NCI-H526 treated with DMSO at 0.1 percent for 48 hours (cell line): ENCODE measurements around the gene POLN.

Experiments used
- DNase-seq: peaks from one replicate; lab custom pipeline; 2025; lab: John Stamatoyannopoulos, UW

Gene POLN

DNA sequence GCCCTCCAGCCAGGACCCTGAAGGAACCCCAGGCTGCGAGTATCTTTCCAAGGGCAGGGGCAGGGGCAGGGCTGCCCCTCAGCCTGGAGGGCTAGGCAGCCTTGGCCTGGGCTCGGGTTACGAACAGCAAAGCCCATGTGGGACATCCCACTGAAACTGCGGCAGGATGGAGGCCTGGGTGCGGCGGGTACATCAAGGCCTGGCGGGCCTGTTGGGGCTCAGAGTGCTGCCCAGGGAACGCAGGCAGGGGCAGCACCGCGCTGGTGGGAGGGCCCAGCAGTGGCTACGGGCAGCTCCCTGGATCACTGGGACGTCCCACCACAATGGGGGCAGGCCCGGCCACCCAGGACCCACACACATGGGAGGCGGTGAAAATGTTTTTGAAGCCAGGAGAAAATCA, 171.9 kb downstream of the POLN start:
- DNase-seq: no peak

DNA sequence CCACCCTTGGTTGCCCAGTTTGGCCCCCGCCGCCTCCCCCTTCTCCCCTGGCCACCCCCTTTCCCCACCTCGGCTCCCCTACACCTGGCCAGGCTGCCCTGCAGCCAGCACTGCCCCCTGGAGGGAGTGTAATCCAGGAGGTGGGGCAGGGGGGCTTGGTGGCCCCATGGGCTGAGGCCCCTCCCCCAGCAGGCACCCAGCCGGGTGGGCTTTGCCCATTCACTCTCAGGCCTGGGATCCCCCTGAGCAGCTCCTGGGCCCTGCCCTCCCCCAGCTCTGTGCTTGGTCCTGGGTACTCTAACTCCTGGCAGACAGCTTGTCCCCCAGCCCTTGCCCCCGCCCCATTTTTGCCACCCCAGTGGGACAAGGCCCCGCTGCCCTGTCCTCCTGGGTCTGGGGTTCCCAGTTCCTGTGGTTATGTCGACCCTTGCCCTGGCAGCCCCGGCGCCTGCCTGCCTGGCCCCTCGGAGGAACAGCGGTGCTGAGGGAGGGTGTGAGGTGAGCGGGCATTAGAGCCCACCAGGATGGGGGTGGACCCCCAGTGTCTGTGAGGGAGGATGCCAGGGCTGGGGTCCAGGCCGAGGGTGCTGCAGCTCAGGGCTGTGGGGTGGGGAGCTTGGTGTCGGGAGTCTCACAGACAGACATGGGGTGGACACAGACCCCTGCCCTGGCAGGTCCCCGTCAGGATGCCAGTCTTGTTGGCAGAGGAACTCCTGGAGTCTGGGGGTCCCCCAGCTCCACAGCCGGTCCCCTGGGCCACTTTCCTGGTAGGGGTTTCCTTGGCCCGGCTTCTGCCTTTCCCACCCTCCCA, 172.6 kb downstream of the POLN start:
- no peak for DNase-seq

DNA sequence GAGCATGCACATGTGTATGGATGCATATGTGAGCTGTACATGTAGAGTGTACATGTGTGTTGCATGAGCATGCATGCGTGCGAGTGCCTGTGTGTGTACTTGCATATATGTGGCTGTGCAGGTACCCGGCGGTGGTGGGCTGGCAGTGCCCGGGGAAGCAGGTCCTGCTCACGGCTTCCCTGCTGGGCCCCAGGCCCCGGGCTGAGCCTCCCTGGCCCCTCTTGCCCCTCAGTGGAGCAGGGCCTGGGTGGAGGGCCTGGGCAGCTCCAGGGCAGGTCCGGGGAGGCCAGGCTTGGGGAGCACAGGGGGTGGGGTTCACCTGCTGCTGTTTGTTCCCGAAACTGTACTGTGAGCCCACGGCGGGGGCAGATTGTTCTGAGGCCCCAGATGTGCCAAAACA, 173.4 kb downstream of the POLN start:
- no peak for DNase-seq

DNA sequence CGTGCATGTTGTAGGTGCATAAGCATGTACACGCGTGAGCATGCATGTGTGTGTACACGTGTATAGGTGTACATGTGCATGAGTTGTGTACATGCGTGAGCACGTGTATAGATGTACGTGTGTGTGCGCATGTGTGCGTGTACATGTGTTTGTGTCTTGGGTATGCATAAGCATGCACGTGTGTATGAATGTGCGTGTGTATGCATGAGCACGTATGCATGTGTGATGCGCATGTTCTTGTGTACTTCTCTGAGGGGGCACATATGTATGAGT, 173.8 kb downstream of the POLN start:
- DNase-seq: no peak

DNA sequence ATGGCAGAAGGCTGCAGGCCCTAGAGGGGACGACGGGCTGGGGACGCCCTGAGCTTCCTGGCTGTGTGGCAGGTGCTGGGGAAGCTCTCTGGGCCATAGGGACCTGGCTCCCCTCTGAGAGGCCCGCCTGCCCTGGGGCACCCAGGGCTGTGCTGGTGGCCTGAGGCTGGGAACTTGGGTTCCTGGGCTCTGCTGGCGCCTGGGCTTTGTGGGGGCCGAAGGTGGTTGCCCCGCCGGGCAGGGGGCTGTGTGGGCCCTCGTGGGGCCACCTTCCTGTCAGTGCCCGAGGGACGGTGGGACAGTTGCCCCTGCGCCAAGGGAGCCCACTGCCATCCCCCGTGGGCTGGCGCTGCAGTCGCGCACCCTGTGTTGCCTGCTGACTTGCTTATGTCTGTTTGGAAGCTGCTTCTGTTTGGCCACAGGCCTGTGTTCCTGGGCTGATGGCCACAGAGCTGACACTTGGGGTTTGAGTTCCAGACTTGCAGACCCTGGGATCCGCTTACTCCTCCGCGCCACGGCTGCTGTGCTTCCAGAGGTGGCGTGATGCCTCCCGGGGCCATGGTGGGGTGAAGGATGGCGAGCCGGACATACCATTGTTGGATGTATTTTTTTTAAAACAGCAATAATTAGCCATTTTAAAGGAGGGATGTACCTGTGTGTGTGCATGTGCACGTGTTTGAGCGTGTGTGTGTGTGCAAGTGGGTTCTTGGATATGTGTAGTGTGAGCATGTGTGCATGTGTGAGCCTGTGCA, 174.3 kb downstream of the POLN start:
- DNase-seq: no peak

DNA sequence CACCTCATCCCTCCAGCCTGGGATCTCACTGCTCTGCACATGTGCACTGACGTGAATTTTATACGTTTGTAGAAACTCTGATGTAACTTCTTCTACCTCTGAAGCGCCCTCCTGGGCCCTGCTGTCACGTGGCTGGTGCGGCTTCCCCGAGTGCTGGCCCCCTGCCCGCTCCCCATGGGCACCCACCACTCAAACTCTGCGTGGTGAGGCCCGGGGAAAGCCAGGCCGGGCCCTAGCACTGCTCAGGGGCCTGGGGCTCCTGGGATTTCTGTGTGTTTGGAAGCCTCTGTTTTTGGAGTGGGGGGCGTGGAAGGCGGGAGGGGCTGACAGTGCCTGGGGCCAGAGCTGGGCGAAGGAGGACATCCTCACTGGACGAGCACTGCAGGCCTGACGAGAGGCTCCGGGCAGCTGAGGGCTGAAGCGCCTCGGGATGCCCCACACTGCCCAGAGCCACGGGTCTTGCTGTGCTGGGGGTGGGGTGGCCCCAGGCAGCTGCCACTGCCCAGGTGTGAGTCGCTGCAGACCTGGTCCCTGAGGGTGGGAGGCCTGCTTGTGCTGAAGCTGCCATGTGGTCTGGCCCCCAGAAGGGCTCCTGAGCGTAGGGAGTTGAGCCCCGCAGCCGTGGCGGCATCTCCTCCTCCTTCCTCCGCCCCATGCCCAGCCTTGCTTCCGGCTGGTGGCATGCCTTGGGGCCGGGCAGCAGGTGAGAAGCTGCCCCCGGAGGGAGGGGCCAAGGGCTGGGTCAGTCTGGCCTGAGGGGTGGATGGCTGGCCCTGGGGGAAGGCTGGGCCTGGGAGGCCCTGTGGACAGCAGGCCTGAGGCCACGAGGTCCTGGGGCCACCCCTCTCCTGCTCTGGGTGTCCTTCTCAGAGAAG, 175.1 kb downstream of the POLN start:
- DNase-seq: no peak

DNA sequence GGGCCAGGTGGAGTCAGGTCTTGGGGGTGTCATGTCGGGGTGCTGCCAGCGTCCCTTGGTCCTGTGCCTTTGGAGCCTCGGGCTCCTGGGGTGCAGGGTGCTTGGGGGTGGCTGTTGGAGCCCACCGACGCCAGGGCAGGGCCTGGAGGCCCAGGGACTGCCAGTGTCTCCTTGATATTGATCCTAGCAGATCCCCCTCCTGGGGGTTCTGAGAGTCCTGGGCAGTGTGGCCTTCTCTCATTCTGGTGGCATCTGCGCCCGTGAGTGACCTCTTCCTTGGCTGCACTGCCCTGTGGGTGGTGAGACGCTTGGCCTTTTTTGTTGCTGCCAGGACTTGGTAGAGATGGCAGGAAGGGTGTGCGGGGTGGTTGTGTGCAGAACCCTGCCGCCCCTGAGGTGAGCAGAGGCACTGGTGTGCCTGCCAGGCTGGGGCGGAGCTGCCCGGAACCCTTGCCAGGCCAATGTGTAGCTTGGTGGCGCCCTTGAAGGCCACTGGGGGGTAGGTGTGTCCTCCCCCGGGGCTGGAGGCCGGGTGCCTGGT, 175.8 kb downstream of the POLN start:
- DNase-seq: no peak

DNA sequence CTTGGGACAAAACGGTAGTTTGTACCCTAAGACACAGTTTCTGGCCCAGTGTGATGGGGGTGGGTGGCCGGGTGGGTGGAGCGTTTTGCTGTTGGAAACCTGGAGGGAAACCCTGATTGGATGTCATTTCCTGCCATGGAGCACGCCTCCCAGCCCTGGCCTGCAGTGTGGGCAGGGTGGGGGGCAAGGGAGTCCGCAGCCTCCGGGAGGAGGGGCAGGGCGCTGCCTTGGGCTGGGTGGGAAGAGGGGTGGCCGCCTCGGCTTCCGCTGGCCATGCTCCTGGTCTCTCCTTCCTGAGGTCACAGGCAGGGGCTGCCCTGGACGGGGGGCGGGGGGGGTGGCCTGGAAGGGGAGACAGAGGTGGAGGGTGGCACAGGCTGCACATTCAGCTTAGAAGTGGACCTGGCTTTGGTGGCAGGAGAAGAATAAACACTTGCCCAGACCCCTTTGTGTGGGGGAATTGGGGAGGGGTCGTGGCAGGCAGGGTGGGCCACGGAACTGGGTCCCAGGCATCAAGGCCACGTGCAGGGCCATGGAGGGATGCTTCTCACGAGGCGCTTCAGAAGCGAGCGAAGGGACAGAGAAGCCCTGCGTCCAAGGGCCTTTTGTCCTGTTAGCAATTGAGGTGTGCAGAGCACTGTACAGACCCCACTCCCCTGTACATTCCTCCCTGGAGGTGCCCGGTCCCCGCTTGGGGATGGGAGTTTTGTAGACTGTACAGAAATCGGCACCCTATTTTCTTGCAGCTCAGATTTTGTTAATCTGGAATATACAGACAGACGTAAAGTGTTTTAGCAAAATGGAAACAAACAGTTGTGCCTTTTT, 176.6 kb downstream of the POLN start:
- DNase-seq: no peak

DNA sequence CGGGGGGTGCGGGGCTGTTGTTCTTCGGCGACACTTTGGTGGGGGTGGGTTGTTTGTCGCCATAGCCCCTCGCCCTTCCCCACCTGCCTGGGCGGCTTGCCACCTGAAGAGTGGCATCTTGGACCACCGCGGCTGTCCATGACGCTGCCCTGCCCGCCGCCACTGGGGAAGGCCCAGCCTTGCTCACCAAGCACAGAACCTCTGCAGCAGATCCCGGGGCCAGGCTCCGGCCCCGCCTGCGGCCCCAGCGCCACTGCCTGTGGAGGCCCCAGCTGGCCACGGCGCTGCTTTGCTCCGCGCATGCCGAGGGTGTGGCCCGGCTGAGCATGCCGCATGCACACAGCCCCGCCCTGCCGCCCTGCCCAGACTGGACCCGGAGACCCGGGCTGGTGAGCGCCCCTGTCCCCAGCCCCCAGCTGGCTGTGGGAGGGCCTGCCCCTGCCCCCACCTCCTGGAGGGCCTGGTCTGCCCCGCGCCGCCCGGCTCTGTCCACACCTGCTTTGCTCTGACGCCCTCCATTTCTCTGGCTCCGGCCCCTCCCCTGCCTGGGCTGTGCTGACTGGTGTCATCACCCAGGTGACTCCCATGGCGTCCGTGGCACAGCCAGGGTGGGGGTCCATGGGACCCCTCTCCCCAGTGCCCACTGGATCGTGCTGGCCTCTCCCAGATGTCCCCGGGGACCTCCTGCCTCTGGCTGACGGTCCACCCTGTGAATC, 177.5 kb downstream of the POLN start:
- DNase-seq: no peak

DNA sequence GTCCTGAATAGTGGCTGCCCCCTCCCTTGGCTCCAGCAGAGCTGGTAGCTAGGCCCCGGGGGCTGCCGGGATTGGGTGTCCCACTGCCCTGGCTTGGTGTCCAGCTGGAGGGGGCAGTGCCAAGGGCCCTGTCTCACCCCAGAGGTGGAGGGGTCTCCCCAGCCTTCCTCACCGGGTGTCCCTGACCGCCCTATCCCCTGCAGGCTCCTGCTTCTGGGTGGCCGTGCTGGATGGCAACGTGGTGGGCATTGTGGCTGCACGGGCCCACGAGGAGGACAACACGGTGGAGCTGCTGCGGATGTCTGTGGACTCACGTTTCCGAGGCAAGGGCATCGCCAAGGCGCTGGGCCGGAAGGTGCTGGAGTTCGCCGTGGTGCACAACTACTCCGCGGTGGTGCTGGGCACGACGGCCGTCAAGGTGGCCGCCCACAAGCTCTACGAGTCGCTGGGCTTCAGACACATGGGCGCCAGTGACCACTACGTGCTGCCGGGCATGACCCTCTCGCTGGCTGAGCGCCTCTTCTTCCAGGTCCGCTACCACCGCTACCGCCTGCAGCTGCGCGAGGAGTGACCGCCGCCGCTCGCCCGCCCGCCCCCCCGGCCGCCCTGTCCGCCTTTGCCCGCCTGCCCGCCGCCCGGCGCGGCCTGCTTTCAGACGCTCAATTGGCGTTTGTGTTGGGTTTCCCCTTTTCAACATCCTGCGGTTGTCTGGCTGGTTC, 178.2 kb downstream of the POLN start:
- DNase-seq: no peak

DNA sequence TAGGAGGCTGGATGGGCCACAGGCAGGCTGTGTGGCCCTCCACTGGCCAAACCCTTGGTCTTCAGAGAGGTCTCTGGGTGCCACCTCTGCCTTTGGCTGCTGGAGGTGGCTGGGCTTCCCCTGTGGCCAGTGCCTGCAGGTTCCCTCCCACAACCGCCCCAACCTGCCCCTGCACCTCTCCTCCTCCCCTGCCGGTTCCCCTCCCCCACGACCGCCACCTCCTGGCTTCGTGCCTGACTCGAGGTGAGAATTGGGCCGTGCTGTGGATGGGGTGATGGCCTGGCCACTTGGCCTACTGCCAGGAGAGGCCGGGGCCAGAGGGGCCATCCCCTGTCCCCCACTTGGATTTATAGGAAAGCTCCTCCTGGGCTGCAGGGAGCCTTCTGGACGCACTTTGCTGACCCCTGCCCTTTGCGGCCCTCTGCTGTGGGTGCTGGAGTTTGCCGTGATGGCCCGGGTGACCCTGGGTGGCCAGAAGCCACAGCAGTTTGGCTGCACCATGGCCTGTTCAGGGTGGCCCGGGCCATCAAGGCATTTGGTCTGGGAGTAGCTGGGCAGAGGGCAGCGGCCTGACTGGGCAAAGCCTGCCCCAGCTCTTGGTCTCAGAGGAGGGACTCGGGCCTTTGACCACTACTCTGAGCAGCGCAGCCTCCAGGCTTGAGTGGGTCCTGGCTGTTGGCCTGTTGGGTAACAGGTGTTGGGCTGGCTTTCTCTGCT, 179.0 kb downstream of the POLN start:
- DNase-seq: no peak

DNA sequence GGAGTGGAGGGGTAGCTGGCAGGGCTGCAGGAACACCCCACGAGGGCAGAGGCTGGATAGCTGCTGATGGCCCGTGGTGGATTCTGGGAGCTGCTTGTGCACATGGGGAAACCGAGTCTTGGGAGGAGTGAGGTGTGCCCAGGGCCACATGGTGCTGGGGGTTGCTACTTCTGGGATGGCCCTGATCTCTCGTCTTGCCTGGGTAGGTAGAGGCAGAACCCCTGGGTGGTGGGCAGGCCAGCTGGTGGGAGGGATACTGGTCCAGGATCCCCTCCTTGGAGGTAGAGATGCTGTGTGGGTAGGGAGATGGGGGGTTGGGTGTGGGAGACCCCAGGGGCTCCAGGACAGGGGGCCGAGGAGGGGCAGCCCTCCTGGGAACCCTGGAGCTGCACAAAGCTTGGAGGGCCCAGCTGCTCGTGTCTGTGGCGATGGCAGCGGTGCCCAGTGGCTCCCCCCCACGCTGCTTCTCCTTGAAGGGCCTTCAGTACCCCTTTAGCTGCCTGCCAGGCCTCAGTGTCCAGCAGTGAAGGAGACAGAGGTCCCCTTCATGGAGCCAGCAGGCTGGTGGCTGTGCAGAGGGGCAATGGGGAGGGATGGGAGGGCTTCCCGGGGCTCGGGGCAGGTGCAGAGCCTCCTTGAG, 179.6 kb downstream of the POLN start:
- DNase-seq: no peak

DNA sequence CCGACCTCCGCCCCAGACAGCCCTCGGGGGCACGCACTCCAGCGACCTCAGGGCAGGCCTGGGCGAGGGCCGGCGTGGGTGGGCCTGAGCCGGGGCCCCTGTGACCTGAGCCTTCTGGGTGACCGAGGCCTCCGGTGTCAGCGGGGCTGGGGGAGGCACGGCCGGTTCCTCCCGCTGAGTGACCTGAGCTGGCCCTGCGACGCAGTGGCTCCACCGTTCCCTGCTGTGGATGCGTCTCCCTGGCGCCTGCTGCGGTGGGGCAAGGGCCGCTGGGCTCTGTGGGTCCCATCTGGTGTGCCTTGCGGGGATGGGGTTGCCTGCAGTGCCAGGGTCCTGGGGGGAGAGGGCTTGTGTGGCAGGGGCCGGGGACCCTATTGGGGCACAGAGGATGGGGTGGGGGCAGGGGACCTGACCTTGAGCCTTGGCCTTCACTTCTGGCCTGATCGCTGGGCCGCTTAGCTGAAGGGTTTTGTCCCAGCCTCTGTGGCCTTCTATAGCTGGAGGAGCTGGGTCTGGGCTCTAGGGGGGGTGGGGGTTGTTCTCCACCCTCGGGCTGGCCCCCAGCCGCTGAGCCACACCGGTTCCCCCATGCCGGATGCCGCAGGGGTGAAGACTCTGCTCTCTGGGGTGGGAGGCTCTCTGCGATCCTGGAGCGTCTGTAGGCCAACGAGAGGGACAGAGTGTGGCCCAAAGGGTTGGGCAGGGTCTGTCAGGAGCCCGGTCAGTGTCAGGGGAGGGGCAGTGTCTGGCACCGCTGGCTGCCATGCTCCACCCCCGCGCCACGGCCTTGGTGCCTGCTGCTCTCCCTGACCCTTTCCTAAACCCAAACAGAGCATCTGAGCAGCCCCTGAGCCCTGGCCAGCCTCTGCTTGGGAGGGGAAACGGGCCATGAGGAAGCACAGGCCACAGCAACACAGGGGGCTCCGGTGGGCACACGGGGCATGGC, 180.5 kb downstream of the POLN start:
- no peak for DNase-seq

DNA sequence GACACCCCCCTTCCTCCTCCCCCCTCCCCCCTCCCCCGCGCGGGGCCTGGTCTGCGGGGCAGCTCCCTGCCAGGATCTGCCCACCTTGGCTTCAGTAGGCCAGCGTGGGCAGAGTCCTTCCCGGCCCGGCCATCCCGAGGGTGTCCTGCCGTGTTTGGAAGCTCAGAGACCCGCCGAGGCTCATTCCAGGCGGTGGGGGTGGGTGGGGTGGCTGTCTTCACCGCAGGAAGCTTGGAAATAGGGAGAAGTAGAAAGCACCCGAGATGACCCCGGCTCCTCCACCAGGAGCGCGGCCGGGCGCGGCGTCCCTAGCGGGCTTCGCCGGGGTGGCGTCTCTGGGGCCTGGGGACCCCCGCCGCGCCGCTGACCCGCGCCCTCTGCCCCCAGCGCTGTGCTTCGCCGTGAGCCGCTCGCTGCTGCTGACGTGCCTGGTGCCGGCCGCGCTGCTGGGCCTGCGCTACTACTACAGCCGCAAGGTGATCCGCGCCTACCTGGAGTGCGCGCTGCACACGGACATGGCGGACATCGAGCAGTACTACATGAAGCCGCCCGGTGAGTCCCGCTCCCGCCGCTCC, 181.2 kb downstream of the POLN start:
- no peak for DNase-seq

DNA sequence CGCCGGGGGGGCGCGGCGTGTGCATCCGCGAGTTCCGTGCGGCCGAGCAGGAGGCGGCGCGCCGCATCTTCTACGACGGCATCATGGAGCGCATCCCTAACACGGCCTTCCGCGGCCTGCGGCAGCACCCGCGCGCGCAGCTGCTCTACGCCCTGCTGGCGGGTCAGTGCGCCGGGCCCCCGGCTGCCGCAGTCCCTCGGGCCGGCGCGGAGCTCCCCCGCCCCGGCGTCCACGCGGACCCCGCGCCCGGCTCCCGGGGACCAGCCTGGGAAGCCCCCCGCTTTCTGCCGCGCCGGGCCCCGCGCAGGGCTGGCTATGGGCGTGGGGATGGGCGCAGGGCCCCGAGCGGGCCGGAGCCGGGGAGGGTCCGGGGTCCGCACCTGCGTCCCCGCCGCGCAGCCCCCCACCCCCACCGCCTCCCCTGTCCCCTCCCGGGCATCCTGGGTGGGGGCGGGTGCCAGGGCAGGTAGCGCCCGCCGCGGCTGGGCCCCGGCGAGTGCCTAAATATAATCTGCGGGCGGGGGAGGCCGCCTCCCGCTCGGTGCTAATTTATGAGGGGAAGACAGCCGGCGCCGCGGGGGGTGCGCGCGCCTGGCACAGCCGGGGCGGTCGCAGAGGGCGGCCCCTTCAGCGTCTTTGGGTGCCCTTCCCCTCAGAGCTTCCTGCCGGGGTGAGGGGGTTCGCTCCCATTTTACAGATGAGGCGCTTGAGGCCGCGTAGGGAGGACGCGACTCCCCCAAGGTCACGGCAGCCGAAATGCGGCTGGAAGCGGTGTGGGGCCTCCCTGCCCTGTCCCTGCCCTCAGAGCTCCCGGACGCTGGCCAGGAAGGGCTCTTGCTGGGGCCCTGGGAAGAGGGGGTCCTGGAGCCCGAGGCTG, 182.0 kb downstream of the POLN start:
- no peak for DNase-seq

DNA sequence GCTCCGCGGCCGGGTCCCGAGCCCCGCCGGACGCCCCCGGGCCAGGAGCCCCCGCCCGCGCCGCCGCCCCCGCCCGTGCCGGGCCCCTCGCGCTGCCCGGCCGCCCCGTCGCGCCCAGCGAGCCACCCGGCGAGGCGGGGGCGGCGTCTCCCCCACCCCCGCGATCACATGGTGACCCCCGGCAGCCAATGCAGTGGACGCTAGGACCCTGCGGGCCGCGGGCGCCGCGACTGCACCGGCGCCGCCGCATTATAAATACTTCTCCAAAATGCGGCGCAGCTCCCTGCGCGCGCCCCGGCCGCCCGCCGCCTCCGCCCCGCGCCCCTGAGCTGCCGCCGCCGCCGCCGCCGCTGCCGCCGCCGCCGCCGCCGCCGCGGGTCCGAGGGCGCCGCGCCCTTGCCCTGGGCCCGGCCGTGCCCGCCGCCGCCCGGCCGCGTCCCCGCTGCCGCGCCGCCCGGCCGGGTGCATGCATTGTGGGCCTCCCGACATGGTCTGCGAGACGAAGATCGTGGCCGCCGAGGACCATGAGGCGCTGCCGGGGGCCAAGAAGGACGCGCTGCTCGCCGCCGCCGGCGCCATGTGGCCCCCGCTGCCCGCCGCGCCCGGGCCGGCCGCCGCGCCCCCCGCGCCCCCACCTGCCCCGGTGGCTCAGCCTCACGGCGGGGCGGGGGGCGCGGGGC, 182.7 kb downstream of the POLN start, which contains the start of gene NAT8L:
TSS of gene NAT8L (plus strand) at position 282 of the 680 bp plus-strand sequence. CDS start at position 467, 185 bp downstream.
- peak; percentile 47 for DNase-seq
